SK-N-SH treated with all-trans-retinoic acid at 6 μM for 48 hours (cell line): ENCODE data around the gene FGF3.

ENCODE experiments used
- ATAC-seq: fragments of 200-7000 bp; cut with Tn5 transposase; 3 replicates; pipeline ENCODE4 v1.9.1; 2020; ENCODE audit warnings: mild to moderate bottlenecking, moderate library complexity
- ARNTL ChIP-seq: fragments of 450-650 bp; formaldehyde crosslinking; IDR thresholded peaks from 2 replicates; pipeline ENCODE4 v1.5.0; 2020; ENCODE audit warnings: low read depth, mild to moderate bottlenecking, moderate library complexity, borderline replicate concordance
- BACH2 ChIP-seq: fragments of 250-450 bp; sonication (Bioruptor Pico); IDR thresholded peaks from 2 replicates; pipeline ENCODE4 v1.9.0; 2021; ENCODE audit warnings: mild to moderate bottlenecking, borderline replicate concordance
- CREB5 ChIP-seq: fragments of 250-450 bp; sonication (Bioruptor Pico); IDR thresholded peaks from 2 replicates; pipeline ENCODE4 v1.5.1; 2020; ENCODE audit warnings: low read depth, mild to moderate bottlenecking, moderate library complexity
- CSDC2 ChIP-seq: fragments of 250-450 bp; sonication (Bioruptor Pico); IDR thresholded peaks from 2 replicates; pipeline ENCODE4 v1.5.0; 2020; ENCODE audit warnings: mild to moderate bottlenecking, moderate library complexity
- CSRNP3 ChIP-seq: fragments of 250-450 bp; sonication (Bioruptor Pico); IDR thresholded peaks from 2 replicates; pipeline ENCODE4 v1.5.1; 2021; ENCODE audit warnings: mild to moderate bottlenecking, moderate library complexity
- ESRRG ChIP-seq: fragments of 250-450 bp; sonication (Bioruptor Pico); IDR thresholded peaks from 2 replicates; pipeline ENCODE4 v1.6.1; 2021; ENCODE audit warnings: mild to moderate bottlenecking
- GLIS3 ChIP-seq: fragments of 250-450 bp; sonication (Bioruptor Pico); IDR thresholded peaks from 2 replicates; pipeline ENCODE4 v1.5.0; 2020; ENCODE audit warnings: mild to moderate bottlenecking, moderate library complexity
- ISL1 ChIP-seq: fragments of 250-450 bp; sonication (Bioruptor Pico); IDR thresholded peaks from 2 replicates; pipeline ENCODE4 v2.1.2; 2022; ENCODE audit warnings: mild to moderate bottlenecking, moderate library complexity
- OSR1 ChIP-seq: fragments of 250-450 bp; sonication (Bioruptor Pico); IDR thresholded peaks from 2 replicates; pipeline ENCODE4 v1.8.0; 2022; ENCODE audit warnings: moderate library complexity, mild to moderate bottlenecking, inconsistent platforms
- POU6F1 ChIP-seq: fragments of 250-450 bp; sonication (Bioruptor Pico); IDR thresholded peaks from 2 replicates; pipeline ENCODE4 v1.8.0; 2021; ENCODE audit warnings: low read depth, mild to moderate bottlenecking, moderate library complexity, borderline replicate concordance
- PPARA ChIP-seq: fragments of 250-450 bp; sonication (Bioruptor Pico); IDR thresholded peaks from 2 replicates; pipeline ENCODE4 v1.5.0; 2020; ENCODE audit warnings: mild to moderate bottlenecking, borderline replicate concordance
- RARB ChIP-seq: fragments of 250-450 bp; sonication (Bioruptor Pico); IDR thresholded peaks from 2 replicates; pipeline ENCODE4 v1.8.0; 2021; ENCODE audit warnings: mild to moderate bottlenecking, moderate library complexity
- SNAI2 ChIP-seq: fragments of 250-450 bp; sonication (Bioruptor Pico); IDR thresholded peaks from 2 replicates; pipeline ENCODE4 v1.5.0; 2020; ENCODE audit warnings: mild to moderate bottlenecking, moderate library complexity
- TCF4 ChIP-seq: fragments of 250-450 bp; sonication (Bioruptor Pico); IDR thresholded peaks from 2 replicates; pipeline ENCODE4 v1.8.0; 2021; ENCODE audit warnings: mild to moderate bottlenecking, moderate library complexity, borderline replicate concordance
- TOX ChIP-seq: fragments of 250-450 bp; sonication (Bioruptor Pico); IDR thresholded peaks from 2 replicates; pipeline ENCODE4 v1.8.0; 2021; ENCODE audit warnings: mild to moderate bottlenecking, moderate library complexity, borderline replicate concordance
- TSHZ2 ChIP-seq: fragments of 250-450 bp; sonication (Bioruptor Pico); IDR thresholded peaks from 2 replicates; pipeline ENCODE4 v1.5.0; 2020; ENCODE audit warnings: mild to moderate bottlenecking, moderate library complexity
- ZC3H10 ChIP-seq: fragments of 250-450 bp; sonication (Bioruptor Pico); IDR thresholded peaks from 2 replicates; pipeline ENCODE4 v1.5.1; 2021; ENCODE audit warnings: mild to moderate bottlenecking, moderate library complexity
- ZFP3 ChIP-seq: fragments of 250-450 bp; sonication (Bioruptor Pico); IDR thresholded peaks from 2 replicates; pipeline ENCODE4 v1.5.0; 2020; ENCODE audit warnings: mild to moderate bottlenecking, moderate library complexity
- ZFP30 ChIP-seq: fragments of 450-650 bp; formaldehyde crosslinking; IDR thresholded peaks from 2 replicates; pipeline ENCODE4 v1.5.0; 2022; ENCODE audit warnings: mild to moderate bottlenecking, moderate library complexity
- ZNF565 ChIP-seq: fragments of 450-650 bp; formaldehyde crosslinking; conservative IDR thresholded peaks from 2 replicates; pipeline ENCODE4 v1.5.0; 2020; ENCODE audit warnings: low read depth, mild to moderate bottlenecking, moderate library complexity
- ZNF70 ChIP-seq: fragments of 450-650 bp; formaldehyde crosslinking; IDR thresholded peaks from 2 replicates; pipeline ENCODE4 v1.5.0; 2020; ENCODE audit warnings: mild to moderate bottlenecking, moderate library complexity

The FGF3 gene

GRCh38 chr11:69843529-69843921, 24.3 kb upstream of the FGF3 start:
- TF ChIP-seq TSHZ2 (CRISPR knock-in tag) (no peak), BACH2 (CRISPR knock-in tag) (no peak), TCF4 (CRISPR knock-in tag) (no peak), ARNTL (no peak), SNAI2 (no peak), CSDC2 (CRISPR knock-in tag) (no peak), CREB5 (CRISPR knock-in tag) (no peak)
- no peak for ATAC-seq

- ATAC-seq, result no peak
Observed at GRCh38 chr11:69842746-69843528, 23.7 kb upstream of the FGF3 start.

GRCh38 chr11:69841859-69842698, 22.9 kb upstream of the FGF3 start:
- no peak for TF ChIP-seq ZFP3 (CRISPR knock-in tag)
- TF ChIP-seq TOX (CRISPR knock-in tag), result no peak
- no peak for TF ChIP-seq GLIS3 (CRISPR knock-in tag)
- TF ChIP-seq ESRRG (CRISPR knock-in tag), result no peak
- no peak for TF ChIP-seq TCF4 (CRISPR knock-in tag)
- no peak for TF ChIP-seq CSRNP3 (CRISPR knock-in tag)
- TF ChIP-seq ARNTL, result no peak
- TF ChIP-seq SNAI2, result no peak
- no peak for TF ChIP-seq ZNF70 (CRISPR knock-in tag)
- no peak for TF ChIP-seq BACH2 (CRISPR knock-in tag)
- TF ChIP-seq PPARA, result no peak
- no peak for TF ChIP-seq ZC3H10 (CRISPR knock-in tag)
- TF ChIP-seq POU6F1 (CRISPR knock-in tag), result no peak
- no peak for TF ChIP-seq CREB5 (CRISPR knock-in tag)
- no peak for TF ChIP-seq ZNF565 (CRISPR knock-in tag)
- TF ChIP-seq TSHZ2 (CRISPR knock-in tag), result no peak
- no peak for TF ChIP-seq ZFP30 (CRISPR knock-in tag)
- no peak for TF ChIP-seq OSR1
- TF ChIP-seq ISL1 (CRISPR knock-in tag), result no peak
- no peak for TF ChIP-seq RARB (CRISPR knock-in tag)
- TF ChIP-seq, all 23 proteins: peak for 0
- no peak; the same call in 2 of the 3 replicates for ATAC-seq

More at GRCh38 chr11:69842746-69843528, 23.7 kb upstream of the FGF3 start:
- TF ChIP-seq TOX (CRISPR knock-in tag), result no peak
- no peak for TF ChIP-seq ZNF70 (CRISPR knock-in tag)
- TF ChIP-seq, all 23 proteins: peak for 0
